OCI-LY3 (cell line): Measurements from ENCODE around the gene HEMGN.

Experiments
- EZH2phosphoT487 ChIP-seq: fragments of 200-600 bp; shearing (Covaris generic); IDR thresholded peaks from 2 replicates; pipeline ENCODE4 v1.6.1; 2018; ENCODE audit warnings: antibody characterized with exemption, mixed run types, low read depth
- TF ChIP-seq, protein P1 (sequence below): fragments of 200-600, 300-600 bp; sonication (generic); IDR thresholded peaks from 2 replicates; pipeline ENCODE4 v1.5.1; 2014; ENCODE audit warnings: antibody characterized with exemption, low read length, low read depth

DNA sequence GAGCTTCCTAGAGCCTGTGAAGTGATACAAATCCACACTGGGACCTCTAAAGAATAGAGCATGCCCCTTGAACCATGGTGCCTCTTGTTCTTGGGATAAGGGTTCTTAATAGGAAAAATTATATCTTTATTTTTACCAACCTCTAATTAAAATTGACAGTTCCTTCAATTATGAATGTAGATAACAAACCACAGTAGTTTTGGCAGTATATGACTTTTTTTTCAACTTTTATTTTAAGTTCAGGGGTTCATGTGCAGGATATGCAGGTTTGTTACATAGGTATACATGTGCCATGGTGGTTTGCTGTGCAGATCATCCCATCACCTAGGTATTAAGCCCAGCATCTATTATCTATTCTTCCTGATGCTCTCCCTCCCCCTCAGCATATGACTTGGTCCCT is 974 bp downstream of the HEMGN start:
- TF ChIP-seq, protein P1, sequence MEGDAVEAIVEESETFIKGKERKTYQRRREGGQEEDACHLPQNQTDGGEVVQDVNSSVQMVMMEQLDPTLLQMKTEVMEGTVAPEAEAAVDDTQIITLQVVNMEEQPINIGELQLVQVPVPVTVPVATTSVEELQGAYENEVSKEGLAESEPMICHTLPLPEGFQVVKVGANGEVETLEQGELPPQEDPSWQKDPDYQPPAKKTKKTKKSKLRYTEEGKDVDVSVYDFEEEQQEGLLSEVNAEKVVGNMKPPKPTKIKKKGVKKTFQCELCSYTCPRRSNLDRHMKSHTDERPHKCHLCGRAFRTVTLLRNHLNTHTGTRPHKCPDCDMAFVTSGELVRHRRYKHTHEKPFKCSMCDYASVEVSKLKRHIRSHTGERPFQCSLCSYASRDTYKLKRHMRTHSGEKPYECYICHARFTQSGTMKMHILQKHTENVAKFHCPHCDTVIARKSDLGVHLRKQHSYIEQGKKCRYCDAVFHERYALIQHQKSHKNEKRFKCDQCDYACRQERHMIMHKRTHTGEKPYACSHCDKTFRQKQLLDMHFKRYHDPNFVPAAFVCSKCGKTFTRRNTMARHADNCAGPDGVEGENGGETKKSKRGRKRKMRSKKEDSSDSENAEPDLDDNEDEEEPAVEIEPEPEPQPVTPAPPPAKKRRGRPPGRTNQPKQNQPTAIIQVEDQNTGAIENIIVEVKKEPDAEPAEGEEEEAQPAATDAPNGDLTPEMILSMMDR, result no peak
- TF ChIP-seq EZH2phosphoT487, result no peak
